HG02642 (cell line): Measurements from ENCODE around the gene FBXO11.

Experiments
- ATAC-seq: cut with Tn5 transposase; IDR thresholded peaks from one replicate; pipeline ENCODE4 v1.9.1; 2021; ENCODE audit warnings: mild to moderate bottlenecking; ENCODE audit not compliant: unreplicated experiment, poor library complexity

Gene FBXO11

GRCh38 chr2:47747878-47748277 is 158.4 kb downstream of the FBXO11 start:
- ATAC-seq: no peak

GRCh38 chr2:47744074-47744473 is 162.2 kb downstream of the FBXO11 start:
- ATAC-seq: no peak

GRCh38 chr2:47741637-47742036 is 164.7 kb downstream of the FBXO11 start:
- ATAC-seq: no peak

GRCh38 chr2:47741101-47741500 is 165.2 kb downstream of the FBXO11 start:
- no peak for ATAC-seq
